Stimulated activated CD4-positive, alpha-beta T cell treated with anti-CD3 and anti-CD28 coated beads, Interleukin-15, amount 100 ng/mL, for 1 hour (primary cell): ENCODE data around the gene REV3L.
"Not testable (repeated sequence)": the region's sequence is repeated elsewhere in the genome, so short reads cannot be mapped to it uniquely, and the experiment has no call there.

Source experiments
- DNase-seq, 2 donors: peaks; one replicate each; pipeline ENCODE4 v3.0.0-alpha.2; 2020; ENCODE audit warnings: low read depth in 1 of 2, low spot score in 1 of 2

The REV3L gene

DNA sequence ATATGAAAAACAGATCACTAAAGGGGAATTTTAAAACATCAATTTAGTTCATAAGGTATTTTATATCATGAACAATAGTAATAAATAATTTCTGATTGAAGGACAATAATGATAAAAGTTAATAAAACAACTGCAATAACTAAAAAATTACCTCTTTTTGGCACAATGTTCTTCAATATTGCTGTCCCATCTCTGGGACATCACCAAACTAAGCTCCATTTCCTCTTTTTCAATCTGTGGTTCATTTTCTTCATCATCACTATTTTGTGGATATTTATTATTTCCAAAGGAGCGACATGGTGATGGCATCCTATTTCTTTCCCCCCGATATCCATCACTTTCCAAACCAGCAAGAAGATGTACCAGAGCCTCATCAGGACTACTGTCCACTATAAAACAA, 103.2 kb downstream of the REV3L start:
- DNase-seq = no peak

GRCh38 chr6:111379302-111379701, 103.7 kb downstream of the REV3L start:
- DNase-seq = no peak

DNA sequence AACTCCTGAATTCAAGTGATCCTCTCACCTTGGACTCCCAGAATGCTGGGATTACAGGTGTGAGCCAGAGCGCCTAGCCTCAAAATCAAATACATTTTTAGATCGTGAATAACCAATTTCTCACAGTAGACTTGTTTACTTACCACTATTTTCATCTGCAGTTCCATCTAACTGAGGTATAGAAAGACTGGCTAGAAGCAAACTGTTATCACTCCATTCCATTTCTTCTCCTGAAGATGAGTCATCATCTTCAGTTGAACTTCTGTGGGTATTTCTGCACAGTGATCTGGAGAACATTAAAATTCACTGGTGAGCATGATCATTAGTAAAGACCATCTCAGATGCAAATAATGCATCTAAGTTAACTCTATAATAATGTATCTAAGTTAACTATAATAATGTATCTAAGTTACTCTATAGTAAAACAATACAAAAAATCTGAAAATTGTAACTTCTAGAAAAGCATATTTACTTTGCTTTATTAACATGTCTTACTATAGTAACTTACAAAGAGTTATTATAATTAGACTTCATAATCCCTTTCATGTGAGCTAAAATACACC, 105.4 kb downstream of the REV3L start:
- no peak for DNase-seq

- DNase-seq = no peak
Measured at GRCh38 chr6:111367393-111368088, 115.5 kb downstream of the REV3L start.

- DNase-seq = no peak
Measured at GRCh38 chr6:111361648-111362047, 121.4 kb downstream of the REV3L start.

DNA sequence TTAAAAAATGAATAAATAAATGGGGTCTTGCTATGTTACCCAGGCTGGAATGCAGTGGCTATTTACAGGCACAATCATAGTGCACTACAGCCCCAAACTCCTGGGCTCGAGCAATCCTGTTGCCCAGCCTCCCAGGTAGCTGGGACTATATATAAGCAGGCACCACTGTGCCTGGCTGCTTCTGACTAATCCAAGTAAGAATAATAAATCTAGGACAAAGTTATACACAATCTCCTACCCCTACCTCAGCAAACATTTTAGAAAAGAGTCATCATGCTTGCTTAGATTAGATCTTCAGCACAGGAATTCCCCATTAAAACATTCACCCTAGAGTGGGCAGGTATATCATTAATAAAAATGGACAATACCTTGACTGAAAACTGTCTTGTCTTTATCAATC, 124.6 kb downstream of the REV3L start:
- no peak for DNase-seq

- no peak for DNase-seq
Measured at GRCh38 chr6:111357705-111358104, 125.3 kb downstream of the REV3L start.

- no peak for DNase-seq
Measured at GRCh38 chr6:111356551-111356950, 126.5 kb downstream of the REV3L start.

- DNase-seq = no peak
Measured at GRCh38 chr6:111354758-111355555, 128.1 kb downstream of the REV3L start.

- DNase-seq = no peak
Measured at GRCh38 chr6:111353912-111354462, 129.0 kb downstream of the REV3L start.

GRCh38 chr6:111347589-111347988, 135.4 kb downstream of the REV3L start:
- no peak for DNase-seq

- DNase-seq = no peak
Measured at GRCh38 chr6:111342913-111343312, 140.1 kb downstream of the REV3L start.

DNA sequence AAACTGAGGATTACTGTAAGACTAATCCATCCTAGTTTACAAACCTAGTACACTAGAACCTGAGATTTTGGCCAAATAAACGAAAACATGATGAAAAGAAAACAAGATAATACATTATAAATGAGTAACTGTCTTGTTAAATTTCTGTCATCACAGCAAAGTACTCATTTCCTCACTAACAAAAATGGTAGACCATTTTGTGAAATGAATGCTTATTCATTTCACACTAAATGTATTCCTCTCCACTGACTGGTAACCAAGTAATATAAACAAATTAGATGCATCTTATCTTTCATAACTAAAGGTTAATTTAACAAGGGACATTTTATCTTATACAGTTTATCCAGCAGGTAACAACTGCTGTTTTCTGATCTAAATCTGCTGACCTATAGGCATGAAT, 143.7 kb downstream of the REV3L start:
- no peak for DNase-seq

- DNase-seq = no peak
Measured at GRCh38 chr6:111338843-111339242, 144.2 kb downstream of the REV3L start.

DNA sequence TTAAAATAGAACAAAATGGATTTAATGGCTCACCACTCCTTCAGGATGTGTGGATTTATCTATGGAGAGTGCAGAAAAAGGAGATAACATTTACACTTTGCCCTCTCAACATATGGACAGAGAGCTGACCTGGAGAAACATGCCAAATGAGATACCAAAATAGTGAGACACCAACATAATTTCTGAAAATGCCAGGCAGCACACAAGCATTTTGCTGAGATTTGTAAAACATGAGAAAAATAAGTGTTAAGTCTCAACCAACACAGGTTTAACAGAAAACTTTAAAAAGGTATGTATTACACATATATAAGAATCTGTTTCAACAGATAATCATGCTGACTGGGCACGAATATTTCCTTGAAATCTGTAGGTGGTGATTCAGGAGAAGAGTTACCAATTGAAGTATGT, 145.2 kb downstream of the REV3L start:
- no peak for DNase-seq

- no peak for DNase-seq
Measured at GRCh38 chr6:111329882-111330633, 153.0 kb downstream of the REV3L start.

GRCh38 chr6:111326563-111326962, 156.5 kb downstream of the REV3L start:
- DNase-seq = no peak

- DNase-seq = no peak
Measured at GRCh38 chr6:111322145-111322544, 160.9 kb downstream of the REV3L start.

GRCh38 chr6:111307950-111308349, 175.1 kb downstream of the REV3L start:
- not testable (repeated sequence) for DNase-seq

DNA sequence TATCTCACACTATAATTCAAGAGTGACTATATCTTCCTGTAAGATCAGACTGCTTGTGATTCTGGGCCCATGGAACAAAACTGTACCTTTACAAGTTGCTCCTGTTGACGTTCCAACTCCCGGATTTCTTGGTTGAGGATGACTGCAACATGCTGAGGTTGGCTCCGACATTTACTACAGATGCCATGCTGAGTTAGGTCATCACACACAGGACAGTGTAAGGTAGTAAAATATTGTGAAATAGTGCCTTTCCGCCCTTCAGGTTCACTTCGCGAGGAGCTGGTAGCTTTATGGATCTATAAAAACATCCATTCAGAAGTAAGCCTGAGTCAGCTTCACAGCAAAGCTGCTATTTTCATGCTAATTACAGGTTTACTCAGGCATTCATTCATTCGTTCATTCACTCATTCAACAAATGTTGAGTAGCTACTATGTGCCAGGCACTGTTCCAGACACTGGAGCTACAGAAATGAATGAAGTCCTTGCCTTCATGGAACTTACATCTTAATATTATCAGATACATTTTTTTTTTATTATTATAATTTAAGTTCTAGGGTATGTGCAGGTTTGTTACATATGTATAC, 175.7 kb downstream of the REV3L start:
- DNase-seq = no peak
